NCI-H2081 treated with DMSO at 0.1 percent for 48 hours (cell line): Measurements from ENCODE around the gene RMP24.
"Not testable (repeated sequence)": the region's sequence is repeated elsewhere in the genome, so short reads cannot be mapped to it uniquely, and the experiment has no call there.

Experiments used
- DNase-seq: peaks from one replicate; lab custom pipeline; 2025; lab: John Stamatoyannopoulos, UW

The RMP24 gene

DNA sequence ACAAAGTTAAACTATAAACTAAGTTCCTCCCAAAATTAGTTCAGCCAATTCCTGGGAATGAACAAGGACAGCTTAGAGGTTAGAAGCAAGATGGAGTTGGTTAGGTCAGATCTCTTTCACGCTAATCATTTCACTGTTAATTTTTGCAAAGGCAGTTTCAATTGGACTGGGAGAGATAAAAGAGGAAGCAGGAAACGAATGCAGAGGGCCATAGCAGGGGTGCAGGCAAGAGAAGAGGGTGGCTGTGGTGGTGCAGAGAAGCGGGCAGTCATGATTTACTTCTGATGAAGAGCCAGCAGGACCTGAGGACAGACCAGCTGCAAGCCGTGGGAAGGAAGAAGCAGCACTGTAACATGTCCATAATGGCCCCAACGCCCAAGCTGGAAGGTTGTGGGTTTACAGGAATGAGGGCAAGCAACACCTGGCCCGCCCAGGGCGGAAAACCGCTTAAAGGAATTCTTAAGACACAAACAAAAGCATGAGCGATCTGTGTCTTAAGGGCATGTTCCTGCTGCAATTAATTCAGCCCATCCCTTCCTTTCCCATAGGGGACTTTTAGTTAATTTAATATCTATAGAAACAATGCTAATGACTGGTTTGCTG, 4.1 kb upstream of the RMP24 start:
- no peak for DNase-seq

DNA sequence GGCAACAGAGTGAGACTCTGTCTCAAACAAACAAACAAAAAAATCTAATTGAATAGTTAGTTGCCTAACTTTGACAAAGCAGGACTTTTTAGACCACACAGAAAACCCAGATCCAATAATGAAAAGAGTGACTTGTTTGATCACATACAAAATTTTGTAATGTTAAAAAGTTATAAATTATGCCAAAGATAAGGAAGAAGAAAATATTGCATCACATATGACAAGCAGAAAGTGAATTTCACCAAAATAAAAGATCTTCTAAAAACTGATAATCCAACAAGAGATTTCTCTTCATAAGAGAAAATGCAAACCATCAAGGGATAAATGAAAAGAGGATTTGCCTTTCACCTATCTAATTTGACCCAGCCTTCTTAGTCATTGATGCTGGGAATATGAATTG, 2.8 kb upstream of the RMP24 start:
- no peak for DNase-seq

DNA sequence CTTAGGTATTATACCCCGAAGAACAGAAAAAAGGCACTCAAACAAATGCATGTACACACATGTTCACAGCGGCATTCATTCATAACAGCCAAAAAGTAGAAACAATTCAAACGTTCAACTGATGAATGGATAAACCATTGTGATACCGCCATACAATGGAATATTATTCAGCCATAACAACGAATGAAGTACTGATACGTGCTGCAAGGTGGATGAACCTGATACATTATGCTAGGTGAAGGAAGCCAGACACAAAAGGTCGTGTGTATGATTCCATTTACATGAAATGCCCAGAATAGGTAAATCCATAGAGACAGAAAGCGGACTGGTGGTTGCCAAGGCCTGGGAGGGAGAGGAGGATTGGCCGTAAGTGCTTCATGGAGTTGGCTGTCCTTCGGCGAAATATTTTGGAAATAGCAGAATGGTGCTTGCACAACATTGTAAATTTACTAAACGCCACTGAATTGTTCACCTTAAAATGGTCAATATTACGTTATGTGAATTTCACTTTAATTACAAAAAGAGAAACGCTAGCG, 750 bp upstream of the RMP24 start:
- no peak for DNase-seq

DNA sequence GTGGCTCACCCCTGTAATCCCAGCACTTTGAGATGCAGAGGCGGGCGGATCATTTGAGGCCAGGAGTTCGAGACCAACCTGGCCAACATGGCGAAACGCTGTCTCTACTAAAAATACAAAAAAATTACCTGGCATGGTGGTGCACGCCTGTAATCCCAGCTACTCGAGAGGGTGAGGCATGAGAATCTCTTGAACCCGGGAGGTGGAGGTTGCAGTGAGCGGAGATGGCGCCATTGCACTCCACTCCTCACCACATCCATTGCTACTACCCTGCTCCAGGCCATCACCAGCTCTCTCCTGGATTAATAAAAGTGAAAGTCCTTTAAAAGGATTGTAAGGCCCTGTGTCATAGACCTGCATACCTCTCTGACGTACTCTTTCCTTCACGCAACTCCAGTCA, 1.2 kb downstream of the RMP24 start:
- no peak for DNase-seq

DNA sequence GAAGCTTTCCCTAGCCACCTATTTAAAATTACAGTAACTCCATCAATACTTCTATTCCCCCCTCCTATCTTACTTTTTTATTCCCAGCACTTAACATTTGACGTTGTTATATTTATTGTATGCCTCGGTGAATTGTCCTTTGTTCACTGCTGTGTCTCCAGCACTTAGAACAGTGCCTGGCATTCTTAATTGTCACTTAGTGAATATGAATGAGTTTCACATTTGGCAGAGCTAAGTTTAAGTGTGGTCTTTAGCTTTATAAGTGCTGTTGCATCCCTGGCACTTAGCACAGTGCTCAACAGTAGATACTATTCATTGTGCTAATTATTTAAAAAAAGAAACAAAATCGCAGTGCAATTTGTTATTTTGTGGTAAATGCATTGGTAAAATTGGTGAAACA, 1.7 kb downstream of the RMP24 start:
- DNase-seq, result no peak

DNA sequence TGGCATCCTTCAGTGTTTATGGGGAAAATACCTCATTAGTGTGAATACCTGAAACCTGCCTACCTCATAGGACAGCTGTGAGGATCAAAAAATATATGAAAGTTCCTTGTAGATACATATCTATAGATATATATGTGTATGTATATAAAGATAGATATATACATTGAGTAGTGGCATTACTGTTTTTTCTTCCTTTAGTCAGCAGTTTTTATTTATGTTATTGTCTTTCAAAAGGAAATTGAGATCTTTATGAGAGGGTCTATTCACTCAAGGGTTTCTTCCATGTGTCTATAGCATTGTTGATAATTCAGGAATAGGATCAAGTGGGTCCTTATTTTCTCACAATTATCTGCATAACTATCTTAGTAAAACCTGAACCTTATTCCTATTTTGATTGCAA, 6.6 kb downstream of the RMP24 start:
- no peak for DNase-seq

DNA sequence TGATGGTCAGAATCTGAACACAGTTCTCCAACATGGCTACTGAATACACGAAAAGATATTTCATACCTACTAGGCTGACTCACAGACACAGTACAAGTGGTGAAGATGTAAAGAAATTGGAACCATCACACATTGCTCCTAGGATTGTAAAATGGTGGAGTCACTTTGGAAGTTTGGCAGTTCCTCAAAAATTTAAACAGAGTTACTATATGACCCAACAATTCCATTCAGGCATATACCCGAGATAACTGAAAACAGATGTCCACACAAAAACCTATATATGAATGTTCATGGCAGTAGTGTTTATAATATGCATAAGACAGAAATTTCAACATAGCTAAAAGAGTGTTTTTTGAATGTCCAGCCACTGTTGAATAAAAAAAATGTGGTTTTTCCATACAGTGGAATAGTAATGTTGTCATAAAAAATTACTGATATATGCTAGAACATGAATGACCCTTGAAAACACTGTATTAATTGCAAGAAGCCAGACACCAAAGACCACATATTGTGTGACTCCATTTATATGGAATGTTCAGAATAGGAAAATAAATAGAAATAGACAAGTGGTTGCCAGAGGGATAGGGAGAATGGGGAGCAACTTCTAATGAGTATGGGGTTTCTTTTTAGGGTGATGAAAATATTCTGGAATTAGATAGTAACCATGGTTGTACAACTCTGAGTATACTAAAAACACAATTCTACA, 10.1 kb downstream of the RMP24 start:
- no peak for DNase-seq

DNA sequence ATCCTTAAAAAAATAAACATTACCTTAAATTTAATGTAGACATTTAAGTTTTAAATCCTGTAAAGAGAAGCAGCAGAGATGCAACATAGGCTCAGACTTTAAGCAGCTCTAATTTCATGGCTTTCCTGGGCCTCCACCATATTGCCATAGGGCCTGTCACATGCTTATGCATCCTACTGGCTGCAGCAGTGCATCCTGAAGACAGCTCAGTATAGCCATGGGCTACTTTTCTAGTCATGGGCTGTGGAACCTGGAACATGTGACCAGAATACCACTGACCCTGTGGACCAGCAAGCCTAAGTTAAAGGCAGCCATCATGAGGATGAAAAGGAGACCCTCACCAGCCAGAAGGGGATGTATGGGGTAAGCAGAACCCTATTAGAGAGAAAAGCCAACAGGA, 10.7 kb downstream of the RMP24 start:
- DNase-seq, result no peak

DNA sequence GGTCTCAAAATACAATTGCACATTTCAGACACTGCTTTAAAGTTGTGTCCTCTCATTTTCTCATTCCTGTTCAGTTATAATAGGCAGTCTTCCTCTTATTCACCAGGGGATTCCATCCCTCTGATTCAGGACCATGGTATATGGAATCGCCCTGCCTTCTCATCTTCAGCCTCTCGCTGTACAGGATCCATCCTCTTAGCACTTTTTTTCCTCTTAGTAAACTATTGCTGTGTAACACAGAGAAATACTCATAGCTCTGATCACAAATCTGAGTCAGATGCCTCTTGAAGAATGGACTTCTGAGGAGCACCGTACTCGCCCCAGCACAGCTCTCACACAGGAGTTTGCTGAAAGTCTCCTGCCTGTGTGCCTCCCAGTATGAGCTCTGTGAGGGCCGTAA, 11.3 kb downstream of the RMP24 start:
- DNase-seq, result no peak

DNA sequence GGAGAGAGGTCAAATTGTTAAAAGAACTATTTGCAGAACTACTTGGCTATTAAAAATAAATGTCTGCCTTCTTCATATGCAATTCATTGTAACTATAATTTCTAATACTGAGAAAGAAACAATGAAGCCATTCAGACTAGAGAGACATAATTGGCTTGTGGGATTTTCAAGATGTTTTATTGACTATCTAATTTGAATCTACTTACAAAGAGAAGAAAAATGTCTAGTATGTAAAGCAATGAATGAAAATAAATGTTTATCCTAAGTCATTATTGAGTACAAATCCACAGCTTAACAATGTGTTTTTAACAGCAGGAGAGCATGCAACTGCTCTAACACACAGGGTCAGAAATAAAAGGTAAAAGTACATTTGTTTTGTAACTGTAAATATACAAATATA, 19.2 kb downstream of the RMP24 start:
- no peak for DNase-seq

DNA sequence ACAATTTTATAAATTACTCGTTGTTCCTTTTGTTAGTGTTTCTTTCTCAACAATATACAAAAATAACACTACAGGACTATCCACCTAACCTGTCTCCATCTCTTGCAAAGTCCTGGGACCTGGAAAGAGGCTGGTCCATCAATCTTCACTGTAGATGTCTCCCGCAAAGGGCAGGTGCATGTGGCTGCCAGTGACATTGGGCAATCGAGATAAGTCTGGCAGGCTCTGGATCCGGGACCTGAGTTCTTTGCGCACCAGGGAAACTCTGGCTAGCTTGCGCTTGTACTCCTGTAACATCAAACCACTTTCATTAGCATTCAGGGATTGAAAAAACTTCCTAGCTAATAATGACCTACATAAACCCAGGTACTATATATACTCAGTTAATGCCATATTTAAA, 20.5 kb downstream of the RMP24 start:
- no peak for DNase-seq

DNA sequence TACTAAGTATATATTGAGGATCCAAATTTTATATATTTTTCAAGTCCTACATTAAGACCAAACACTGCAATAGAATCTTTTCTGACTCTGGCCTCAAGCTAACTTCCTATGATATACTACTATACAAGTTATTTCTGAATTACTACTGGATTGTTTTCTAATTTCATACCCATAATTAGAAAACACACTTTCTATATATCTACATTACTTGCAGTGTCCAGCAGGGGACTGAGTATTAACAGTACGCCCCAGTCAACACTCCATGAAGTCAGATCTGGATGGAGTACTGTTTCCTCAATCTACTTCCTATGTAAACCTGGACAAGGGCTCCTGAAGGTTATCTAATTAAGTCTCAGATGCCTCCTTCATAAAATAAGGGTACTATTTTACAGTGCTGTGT, 26.5 kb downstream of the RMP24 start:
- DNase-seq, result no peak

DNA sequence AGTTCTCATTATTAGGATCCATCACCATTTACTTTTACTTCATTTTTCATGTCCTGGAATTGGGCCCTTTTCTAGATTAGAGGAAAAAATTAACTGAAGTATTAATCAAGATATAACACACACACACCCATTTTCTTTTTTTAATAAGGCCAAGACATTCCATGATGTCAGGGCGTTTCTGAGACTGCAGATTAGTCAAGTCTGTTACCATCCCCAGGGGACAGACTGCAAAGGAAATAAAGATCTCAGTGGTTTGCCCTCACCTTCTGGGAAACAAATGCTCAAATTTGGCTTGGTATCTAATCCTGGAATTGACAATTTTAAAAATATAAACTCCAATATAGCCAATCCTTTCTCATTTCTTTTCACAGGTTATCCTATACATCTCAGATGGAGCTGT, 27.4 kb downstream of the RMP24 start:
- no peak for DNase-seq

DNA sequence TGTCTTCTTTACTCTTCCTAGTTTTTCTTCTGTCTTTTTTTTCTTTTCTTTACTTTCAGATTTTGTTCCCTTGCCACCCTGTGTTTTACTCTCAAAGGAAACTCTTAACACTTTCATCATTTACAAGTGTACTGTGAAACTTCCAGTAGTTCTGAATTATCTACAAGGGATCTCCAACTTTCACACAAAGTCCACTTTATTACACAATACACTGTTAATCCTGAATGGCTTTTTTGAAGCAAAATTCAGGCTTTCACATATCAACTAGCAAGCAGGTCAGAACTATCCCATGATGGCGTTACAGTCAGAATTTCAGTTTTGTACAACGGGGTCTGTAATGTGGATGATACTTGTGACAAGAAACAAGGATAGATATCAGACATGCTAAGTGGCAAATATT, 34.5 kb downstream of the RMP24 start:
- DNase-seq, result no peak

DNA sequence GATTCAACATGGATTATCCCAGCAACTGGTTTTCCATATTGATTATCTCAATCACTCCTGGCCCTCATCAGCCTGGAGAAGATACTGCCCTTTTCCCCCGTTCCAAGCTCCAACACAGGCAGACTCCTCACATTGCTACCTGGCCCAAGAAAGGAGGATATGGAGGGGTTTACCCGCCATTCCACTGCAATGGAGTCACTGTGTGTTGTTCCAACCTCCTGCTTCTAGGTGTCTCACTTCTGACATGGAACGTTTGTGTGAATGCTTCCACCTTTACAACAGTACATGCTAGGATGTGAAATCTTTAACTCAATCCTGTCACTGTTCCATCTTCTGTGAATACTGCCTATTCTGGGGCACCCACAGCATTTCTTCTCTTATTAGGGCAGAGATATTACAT, 36.7 kb downstream of the RMP24 start:
- no peak for DNase-seq

DNA sequence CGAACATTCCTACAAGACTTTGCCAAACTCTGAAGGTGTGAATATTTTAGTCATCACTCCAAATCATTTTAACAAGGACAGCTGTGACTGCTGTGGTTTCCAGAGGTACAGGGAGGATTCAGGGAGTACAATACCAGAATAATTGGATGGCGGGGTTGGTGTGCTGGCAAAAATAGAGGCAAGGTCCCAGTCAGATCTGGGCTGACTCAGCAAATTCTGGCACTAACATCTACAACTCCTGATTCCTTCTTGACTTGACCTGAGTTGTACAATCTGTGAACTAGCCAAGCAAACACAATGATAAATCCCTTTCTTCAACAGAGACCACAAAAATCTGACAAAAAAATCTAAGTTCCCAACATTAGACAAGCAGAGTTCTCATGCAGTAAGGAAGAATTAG, 40.4 kb downstream of the RMP24 start:
- DNase-seq, result no peak

DNA sequence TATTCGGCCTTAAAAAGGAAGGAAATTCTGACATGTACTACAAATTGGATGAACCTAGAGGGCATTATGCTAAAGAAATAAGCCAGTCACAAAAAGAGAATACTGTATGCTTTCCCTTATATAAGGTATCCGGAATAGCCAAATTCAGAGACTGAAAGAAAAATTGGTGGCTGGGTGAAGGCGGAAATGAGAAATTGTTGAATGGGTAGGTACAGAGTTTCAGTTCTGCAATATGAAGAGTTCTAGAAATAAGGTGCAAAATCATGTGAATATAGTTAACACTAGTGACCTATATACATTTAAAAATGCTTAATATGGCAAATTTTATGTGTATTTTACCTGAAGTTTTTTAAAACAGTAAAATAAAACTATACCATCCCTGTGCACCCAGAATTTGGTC, 43.1 kb downstream of the RMP24 start:
- DNase-seq, result no peak

DNA sequence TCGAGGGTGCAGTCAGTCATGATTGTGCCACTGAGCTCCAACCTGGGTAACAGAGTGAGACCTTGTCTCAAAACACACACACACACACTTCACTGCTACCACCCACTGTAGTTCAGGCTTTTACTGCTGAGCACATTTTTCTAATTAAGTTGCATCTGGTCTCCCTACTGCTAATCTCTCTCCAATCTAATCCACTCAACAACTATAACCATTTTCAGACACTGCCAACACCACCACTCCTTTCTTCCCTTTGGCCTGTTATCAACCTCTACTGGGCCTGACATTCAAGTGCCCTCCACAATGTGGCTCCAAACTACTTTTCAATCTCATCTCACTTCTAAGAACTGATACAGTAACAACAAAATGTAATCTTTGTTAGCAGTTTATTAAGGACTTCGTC, 44.8 kb downstream of the RMP24 start:
- DNase-seq, result no peak

DNA sequence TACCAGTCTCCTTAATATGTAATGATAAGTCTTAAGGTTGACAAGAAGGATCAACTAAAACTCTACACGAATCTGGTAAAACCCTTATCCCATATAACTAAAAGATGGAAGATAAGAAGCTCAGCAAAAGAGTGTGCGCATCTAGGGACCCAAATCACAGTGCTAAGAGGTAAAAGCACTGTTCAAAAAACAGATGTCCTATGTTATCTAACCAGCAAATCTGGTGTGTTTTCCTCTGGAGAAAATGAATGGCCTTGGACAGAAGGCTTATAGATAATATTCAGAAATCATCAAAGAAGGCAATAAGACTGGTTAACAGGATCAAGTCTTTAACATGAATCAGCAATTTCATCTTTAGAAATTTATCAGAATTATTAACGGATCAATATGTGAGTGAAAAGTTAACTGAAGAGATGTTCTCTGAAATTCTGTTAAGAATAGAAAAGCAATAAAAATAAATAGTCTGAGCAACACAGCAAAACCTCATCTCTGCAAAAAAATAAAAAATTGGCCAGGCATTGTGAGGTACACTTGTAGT, 47.8 kb downstream of the RMP24 start:
- no peak for DNase-seq

DNA sequence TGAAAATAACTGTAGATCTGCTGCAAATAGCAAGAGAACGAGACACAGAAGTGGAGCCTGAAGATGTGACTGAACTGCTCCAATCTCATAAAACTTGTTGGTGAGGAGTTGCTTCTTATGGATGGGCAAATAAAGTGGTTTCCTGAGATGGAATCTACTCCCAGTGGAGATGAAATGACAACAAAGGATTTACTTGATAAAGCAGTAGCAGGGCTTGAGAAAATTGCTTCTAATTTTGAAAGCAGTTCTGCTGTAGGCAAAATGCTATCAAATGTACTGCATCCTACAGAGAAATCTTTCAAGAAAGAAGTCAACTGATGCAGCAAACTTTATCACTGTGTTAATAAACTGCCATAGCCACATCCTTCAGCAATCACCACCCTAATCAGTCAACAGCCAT, 50.9 kb downstream of the RMP24 start:
- DNase-seq, result no peak

DNA sequence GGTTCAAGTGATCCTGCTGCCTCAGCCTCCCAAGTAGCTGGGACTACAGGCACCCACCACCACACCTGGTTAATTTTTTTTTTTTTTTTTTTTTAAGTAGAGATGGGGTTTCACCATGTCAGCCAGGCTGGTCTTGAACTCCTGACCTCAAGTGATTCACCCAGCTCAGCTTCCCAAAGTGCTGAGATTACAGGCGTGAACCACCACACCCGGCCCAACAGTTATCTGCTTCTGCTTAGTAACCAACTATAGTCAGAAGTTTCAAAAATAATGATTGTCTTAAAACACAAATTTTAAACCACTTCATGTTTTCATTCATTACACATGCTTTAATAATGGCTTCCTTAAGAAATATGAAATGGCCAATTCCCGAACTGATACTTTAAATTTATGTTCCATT, 51.8 kb downstream of the RMP24 start:
- DNase-seq, result not testable (repeated sequence)

DNA sequence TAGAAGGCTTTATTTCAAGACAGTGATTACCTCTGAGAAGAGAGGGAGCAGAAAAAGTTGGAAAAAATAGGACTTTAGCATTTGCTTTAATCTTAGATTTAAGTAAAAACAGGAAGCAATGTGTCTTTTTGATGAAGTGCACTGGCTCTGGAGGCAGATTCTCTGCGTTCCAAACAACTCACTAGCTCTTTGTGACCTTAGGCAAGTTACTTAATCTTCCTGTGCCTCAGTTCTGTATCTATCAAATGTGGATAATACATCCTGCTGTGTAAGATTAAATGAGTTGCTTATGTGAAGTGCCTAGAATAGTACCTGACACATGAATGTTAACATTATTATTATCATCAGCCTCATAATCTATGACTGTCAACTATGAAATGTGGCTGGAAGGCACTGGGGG, 52.5 kb downstream of the RMP24 start:
- no peak for DNase-seq

DNA sequence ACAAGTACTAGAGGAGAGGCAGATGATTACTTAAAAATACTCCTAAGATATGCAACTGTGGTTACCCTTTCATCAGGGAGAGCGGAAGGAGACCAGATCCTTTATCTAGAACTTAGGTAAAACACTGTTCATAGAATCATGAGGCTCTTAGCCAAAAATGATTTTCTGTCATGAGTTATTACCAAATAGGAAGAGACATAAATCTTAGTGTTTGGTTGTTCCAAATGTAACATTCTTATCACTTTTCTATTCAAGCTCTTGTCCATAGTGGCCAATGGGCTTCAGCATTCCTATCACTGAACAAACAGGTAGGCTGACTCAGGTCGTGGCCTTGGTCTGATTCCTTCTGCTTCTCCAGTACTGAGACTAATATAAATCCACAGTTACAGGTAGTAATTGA, 56.4 kb downstream of the RMP24 start:
- DNase-seq, result no peak
